ENCODE results near the gene CA5B. TPM values are rescaled to one million over a fixed set of nuclear protein-coding genes. Genes with fewer than 3 reads are reported as not detected.
"Not testable (repeated sequence)": the region's sequence is repeated elsewhere in the genome, so short reads cannot be mapped to it uniquely, and the experiment has no call there.

Gene CA5B
- total RNA-seq, 2 donors from 2014 or later = 21.1 to 52.1 TPM

GRCh38 chrX:15758140-15758539, 20.1 kb downstream of the CA5B start:
- peak overlapping the region; percentile 79 for H3K4me3 Mint-ChIP-seq

DNA sequence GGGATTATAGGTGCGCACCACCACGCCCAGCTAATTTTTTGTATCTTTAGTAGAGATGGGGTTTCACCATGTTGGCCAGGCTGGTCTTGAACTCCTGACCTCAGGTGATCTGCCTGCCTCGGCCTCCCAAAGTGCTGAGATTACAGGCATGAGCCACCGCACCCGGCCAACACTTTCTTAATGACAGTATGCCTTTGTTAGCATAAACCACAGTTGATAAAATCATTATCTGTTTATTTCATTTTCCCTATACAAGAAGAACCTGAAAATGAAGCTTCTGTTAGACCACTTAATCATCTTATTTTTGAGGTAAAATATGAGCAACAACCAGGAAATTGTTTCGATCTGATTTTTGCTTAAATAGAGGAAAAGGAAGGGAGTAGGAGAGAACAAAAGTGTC, 21.8 kb downstream of the CA5B start:
- H3K36me3 Mint-ChIP-seq; ATAC-seq; DNase-seq (ENCODE audit: low spot score); H3K9me3 Mint-ChIP-seq; H3K27me3 Mint-ChIP-seq: not testable (repeated sequence)
- H3K4me3 Mint-ChIP-seq = peak overlapping the region; percentile 56
- H3K4me1 Mint-ChIP-seq (ENCODE audit: low read depth in 2 of 2) = peaks cover 40 to 48% of the 10 kb centered on the region in 2 donors
- H3K27ac Mint-ChIP-seq = peak overlapping the region; percentile 81 to 88

More at GRCh38 chrX:15758140-15758539, 20.1 kb downstream of the CA5B start:
- no peaks in the 10 kb centered on the region for H3K9me3 Mint-ChIP-seq
- peak overlapping the region; percentile 88 to 93 for H3K27ac Mint-ChIP-seq
- H3K27me3 Mint-ChIP-seq = no peaks in the 10 kb centered on the region
- ATAC-seq (no peak), DNase-seq (ENCODE audit: low spot score) (no peak)
- peaks cover 46 to 49% of the 10 kb centered on the region in 2 donors for H3K4me1 Mint-ChIP-seq (ENCODE audit: low read depth in 2 of 2)
- no peaks in the 10 kb centered on the region for H3K36me3 Mint-ChIP-seq

GRCh38 chrX:15761564-15762191, 23.6 kb downstream of the CA5B start:
- peak in 1 of 2 donors; percentile 68 for ATAC-seq
- no peak overlapping the region for H3K4me3 Mint-ChIP-seq
- no peaks in the 10 kb centered on the region for H3K27me3 Mint-ChIP-seq
- peaks cover 34 to 42% of the 10 kb centered on the region in 2 donors for H3K4me1 Mint-ChIP-seq (ENCODE audit: low read depth in 2 of 2)
- no peaks in the 10 kb centered on the region for H3K9me3 Mint-ChIP-seq
- DNase-seq (ENCODE audit: low spot score) = no peak
- H3K36me3 Mint-ChIP-seq = no peaks in the 10 kb centered on the region
- H3K27ac Mint-ChIP-seq = peak overlapping the region; percentile 26 to 83

DNA sequence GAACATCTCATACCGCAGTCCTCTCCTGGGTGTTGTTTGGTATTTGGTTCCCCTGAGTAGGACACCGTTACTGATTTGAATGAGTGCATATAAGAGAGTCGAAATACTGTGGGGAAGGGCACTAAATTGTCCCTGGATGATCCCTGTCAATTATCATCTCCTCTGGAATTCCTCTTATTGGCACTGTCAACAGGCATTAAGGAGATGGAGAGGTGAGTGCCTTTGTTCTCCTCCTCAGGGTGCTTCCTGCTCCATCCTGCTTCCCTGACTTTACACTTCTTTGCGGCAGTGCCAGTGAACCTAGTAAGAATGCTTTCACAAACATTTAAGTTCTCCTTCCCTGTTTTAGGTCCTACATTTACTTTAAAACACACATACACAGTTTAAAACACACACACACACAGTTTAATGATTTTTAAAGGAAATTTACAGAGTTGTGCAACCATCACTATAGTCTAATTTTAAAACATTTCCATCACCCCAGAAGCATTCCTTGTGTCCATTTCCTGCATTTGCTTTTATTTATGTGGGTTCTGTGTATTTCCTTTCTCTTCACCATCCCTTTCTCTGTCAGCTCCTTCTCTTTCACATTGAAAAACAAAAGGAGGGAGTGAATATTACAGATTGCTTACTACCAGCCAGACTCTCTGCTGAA, 31.4 kb downstream of the CA5B start:
- Mint-ChIP-seq H3K27ac (peak overlapping the region; percentile 6 to 32), H3K4me1 (ENCODE audit: low read depth in 2 of 2) (peaks cover 4 to 22% of the 10 kb centered on the region in 2 donors), H3K9me3 (no peaks in the 10 kb centered on the region), H3K4me3 (no peak overlapping the region), H3K36me3 (peaks cover 4% of the 10 kb centered on the region), H3K27me3 (no peaks in the 10 kb centered on the region)
- ATAC-seq (no peak), DNase-seq (ENCODE audit: low spot score) (no peak)

DNA sequence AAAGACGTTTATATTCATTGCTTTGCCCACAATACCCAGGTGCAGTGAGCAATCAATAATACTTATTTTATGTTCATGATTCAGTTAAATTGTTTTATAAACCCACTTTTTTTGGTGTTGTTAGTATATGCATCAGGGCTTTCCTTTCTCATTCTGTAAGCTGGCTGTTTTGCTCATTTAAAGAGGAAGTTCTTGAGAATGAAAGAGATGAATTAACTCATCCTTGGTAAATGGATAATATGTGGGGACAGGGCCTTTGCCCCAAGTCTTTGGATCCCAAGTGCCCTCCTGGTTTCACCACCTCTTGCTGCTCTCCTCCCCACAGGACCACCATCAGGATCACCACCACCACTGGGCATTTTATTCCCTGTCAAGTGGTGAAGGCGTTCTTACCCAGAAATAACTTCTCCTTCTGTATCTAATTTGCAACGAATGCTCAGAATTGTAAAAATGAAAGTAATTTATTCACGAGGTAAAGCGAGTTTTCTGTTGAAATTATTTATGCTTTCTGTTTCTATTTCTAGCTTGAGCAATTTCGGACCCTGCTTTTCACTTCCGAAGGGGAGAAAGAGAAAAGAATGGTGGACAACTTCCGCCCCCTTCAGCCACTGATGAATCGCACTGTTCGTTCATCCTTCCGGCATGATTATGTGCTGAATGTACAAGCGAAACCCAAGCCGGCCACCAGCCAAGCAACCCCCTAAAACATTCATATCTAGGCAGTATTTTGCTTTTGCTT, 44.1 kb downstream of the CA5B start:
- peak; percentile 75 to 85 for ATAC-seq
- H3K4me1 Mint-ChIP-seq (ENCODE audit: low read depth in 2 of 2) = peaks cover 15 to 17% of the 10 kb centered on the region in 2 donors

GRCh38 chrX:15785176-15785750, 47.2 kb downstream of the CA5B start:
- DNase-seq (ENCODE audit: low spot score) = no peak
- H3K4me1 Mint-ChIP-seq (ENCODE audit: low read depth in 2 of 2) = peaks cover 18 to 24% of the 10 kb centered on the region in 2 donors
- H3K4me3 Mint-ChIP-seq = peak overlapping the region; percentile 32

More for the DNA sequence above, 44.1 kb downstream of the CA5B start:
- Mint-ChIP-seq H3K4me3 (peak overlapping the region; percentile 92), H3K36me3 (peaks cover 12% of the 10 kb centered on the region), H3K27ac (peak overlapping the region; percentile 92 to 98), H3K27me3 (no peaks in the 10 kb centered on the region), H3K9me3 (no peaks in the 10 kb centered on the region)
- peak; percentile 63 for DNase-seq (ENCODE audit: low spot score)

DNA sequence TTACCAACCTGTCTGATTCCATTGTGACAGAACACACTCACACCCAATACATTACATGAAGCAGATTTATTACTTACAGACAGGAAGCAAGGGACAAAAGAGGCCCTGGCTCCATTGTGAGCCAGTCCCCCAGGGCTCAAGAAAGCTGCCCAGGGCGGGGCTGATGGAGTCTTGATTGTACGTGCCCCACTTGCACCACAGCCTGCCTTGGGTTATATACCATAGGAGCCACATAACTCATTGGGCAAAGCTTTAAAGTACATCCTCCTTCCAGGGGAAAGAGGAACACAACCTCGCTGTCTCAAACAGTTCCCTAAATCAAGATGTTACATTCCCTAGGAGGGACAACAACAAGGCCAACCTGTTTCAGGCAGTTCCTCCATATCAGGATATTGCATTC, 48.8 kb downstream of the CA5B start:
- H3K27me3 Mint-ChIP-seq = no peaks in the 10 kb centered on the region
- H3K4me3 Mint-ChIP-seq = no peak overlapping the region
- ATAC-seq (no peak), DNase-seq (ENCODE audit: low spot score) (no peak)
- no peaks in the 10 kb centered on the region for H3K9me3 Mint-ChIP-seq
- peaks cover 18 to 24% of the 10 kb centered on the region in 2 donors for H3K4me1 Mint-ChIP-seq (ENCODE audit: low read depth in 2 of 2)
- peaks cover 12% of the 10 kb centered on the region for H3K36me3 Mint-ChIP-seq
- H3K27ac Mint-ChIP-seq = peak overlapping the region; percentile 49 to 58

More at GRCh38 chrX:15785176-15785750, 47.2 kb downstream of the CA5B start:
- Mint-ChIP-seq H3K9me3 (no peaks in the 10 kb centered on the region), H3K27me3 (no peaks in the 10 kb centered on the region), H3K27ac (peak overlapping the region; percentile 58 to 63), H3K36me3 (peaks cover 12% of the 10 kb centered on the region)
- peak in 1 of 2 donors; percentile 17 for ATAC-seq

- H3K9me3 Mint-ChIP-seq = no peaks in the 10 kb centered on the region
- no peaks in the 10 kb centered on the region for H3K27me3 Mint-ChIP-seq
- ATAC-seq = peak; percentile 95 to 97
- DNase-seq (ENCODE audit: low spot score) = peak; percentile 96
- H3K27ac Mint-ChIP-seq = no peak within 1 kb of the TSS
- H3K4me3 Mint-ChIP-seq = no peak within 1 kb of the TSS
- H3K4me1 Mint-ChIP-seq (ENCODE audit: low read depth in 2 of 2) = peaks cover 25% of the 10 kb centered on the region in 2 donors
- peaks cover 10% of the 10 kb centered on the region for H3K36me3 Mint-ChIP-seq
These were observed 52.1 kb downstream of the CA5B start, which contains the start of gene ZRSR2 for GRCh38 chrX:15789979-15790768. ZRSR2 (plus strand) TSS chrX:15790484; CDS start chrX:15790496, 12 bp downstream.

DNA sequence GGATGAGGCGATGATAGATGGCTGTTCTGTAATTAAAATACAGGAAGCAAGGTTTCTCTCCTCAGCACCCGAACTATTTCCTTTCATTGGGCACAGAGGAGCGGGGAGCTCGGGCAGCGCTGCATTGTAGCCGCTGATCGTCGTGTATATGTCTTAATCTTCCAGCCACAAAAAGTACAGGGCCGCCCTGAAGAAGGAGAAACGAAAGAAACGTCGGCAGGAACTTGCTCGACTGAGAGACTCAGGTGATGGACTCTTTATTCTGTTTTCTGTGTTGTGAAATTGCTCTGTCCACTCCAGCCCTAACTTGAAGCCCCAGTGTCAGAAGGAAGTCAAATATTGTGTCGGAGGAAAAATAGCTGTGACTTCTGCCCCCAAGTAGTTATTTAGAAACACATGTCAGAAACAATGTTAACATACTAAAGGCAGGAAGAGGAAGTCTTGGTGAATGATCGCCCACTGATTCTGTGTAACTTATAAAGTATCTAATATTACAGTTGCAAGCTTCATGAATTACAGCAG, 52.8 kb downstream of the CA5B start:
- DNase-seq (ENCODE audit: low spot score) = no peak
- H3K4me1 Mint-ChIP-seq (ENCODE audit: low read depth in 2 of 2) = peaks cover 24 to 27% of the 10 kb centered on the region in 2 donors
- no peak overlapping the region for H3K4me3 Mint-ChIP-seq
- H3K27me3 Mint-ChIP-seq = no peaks in the 10 kb centered on the region
- no peak overlapping the region for H3K27ac Mint-ChIP-seq
- H3K9me3 Mint-ChIP-seq = no peaks in the 10 kb centered on the region
- ATAC-seq = peak in 1 of 2 donors; percentile 67
- H3K36me3 Mint-ChIP-seq = peaks cover 10% of the 10 kb centered on the region

GRCh38 chrX:15797707-15798106, 59.6 kb downstream of the CA5B start:
- H3K36me3 Mint-ChIP-seq = peaks cover 18% of the 10 kb centered on the region
- H3K27me3 Mint-ChIP-seq = no peaks in the 10 kb centered on the region
- H3K27ac Mint-ChIP-seq = peak overlapping the region in 1 of 2 donors; percentile 68
- no peak for DNase-seq (ENCODE audit: low spot score)
- no peak for ATAC-seq
- peaks cover 30 to 45% of the 10 kb centered on the region in 2 donors for H3K4me1 Mint-ChIP-seq (ENCODE audit: low read depth in 2 of 2)
- H3K4me3 Mint-ChIP-seq = no peak overlapping the region
- H3K9me3 Mint-ChIP-seq = no peaks in the 10 kb centered on the region

- Mint-ChIP-seq H3K9me3 (no peaks in the 10 kb centered on the region), H3K4me3 (no peak overlapping the region), H3K27me3 (no peaks in the 10 kb centered on the region), H3K27ac (peak overlapping the region; percentile 48 to 49), H3K36me3 (peaks cover 13% of the 10 kb centered on the region), H3K4me1 (ENCODE audit: low read depth in 2 of 2) (peaks cover 0 to 5% of the 10 kb centered on the region in 2 donors)
- no peak for ATAC-seq
- DNase-seq (ENCODE audit: low spot score) = no peak
These were observed 66.5 kb downstream of the CA5B start for GRCh38 chrX:15804563-15804962.

- H3K4me3 Mint-ChIP-seq = no peak overlapping the region
- no peak overlapping the region for H3K27ac Mint-ChIP-seq
- no peaks in the 10 kb centered on the region for H3K27me3 Mint-ChIP-seq
- DNase-seq (ENCODE audit: low spot score) (no peak), ATAC-seq (no peak)
- H3K9me3 Mint-ChIP-seq = no peaks in the 10 kb centered on the region
- H3K4me1 Mint-ChIP-seq (ENCODE audit: low read depth in 2 of 2) = peaks cover 0 to 3% of the 10 kb centered on the region in 2 donors
- peaks cover 26% of the 10 kb centered on the region for H3K36me3 Mint-ChIP-seq
These were observed 70.2 kb downstream of the CA5B start for GRCh38 chrX:15808254-15808653.

All from natural killer cell treated with Interleukin-12 subunit alpha and Interleukin-12 subunit beta and Interleukin-15 and Interleukin-18, amount 100 ng/mL, for 72 hours (primary cell).